GM19043 (cell line): Measurements from ENCODE around the gene EML5.

Experiments used
- ATAC-seq: cut with Tn5 transposase; IDR thresholded peaks from one replicate; pipeline ENCODE4 v1.9.1; 2021; ENCODE audit warnings: low read depth; ENCODE audit not compliant: unreplicated experiment

The EML5 gene

DNA sequence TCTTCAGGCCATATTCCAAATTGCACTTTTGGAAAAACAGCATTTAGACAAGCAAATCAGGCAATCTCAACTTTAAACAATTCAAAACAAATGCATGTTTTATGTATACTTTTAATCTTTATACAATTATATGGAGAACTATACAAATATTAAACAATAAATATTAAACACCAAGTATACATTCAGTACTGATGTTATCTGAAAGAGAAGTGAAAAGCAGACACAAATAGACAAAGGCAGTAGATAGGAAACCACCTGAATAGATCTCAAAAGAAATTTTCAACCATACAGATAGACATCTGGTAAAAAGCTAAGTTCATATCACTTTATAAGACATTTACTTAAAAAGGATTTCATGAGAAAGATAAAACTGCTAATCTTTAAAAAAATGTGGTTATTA, 164.7 kb downstream of the EML5 start:
- no peak for ATAC-seq

DNA sequence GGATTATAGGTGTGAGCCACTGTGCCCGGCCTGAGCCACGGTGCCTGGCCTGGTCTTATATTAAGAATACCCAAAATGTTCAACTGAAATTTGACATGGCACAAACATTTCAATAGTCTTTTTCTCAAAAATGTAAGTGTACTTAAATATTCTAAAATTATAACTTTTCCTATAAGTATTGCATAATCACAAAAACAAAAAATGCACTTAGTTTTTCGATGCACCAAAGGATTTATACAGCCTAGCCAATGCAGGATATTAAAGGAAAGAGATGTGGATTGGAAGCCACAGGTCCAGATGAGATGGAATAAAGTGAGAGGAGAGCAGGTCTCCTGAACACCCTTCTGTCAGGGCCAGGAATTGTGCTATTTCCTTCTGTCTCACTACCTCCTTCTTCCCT, 167.1 kb downstream of the EML5 start:
- ATAC-seq: no peak

DNA sequence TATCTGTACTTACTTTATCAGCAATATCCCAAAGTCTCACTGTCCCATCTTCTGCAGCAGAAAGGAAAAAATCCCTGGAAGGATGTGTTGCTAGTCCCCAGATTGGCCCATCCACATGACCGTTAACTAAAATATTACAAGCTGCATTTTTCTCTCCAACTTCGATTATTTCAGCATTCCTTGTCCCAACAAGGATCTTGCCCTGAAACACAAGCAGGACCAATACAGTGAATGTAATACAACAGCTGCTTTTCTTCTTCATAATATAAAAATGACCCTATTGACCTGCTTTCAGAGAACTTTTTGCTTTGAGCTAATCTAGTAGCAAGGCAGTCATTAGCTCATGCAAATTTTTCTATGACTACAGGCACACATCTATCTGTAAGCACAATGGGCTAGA, 171.7 kb downstream of the EML5 start:
- no peak for ATAC-seq

DNA sequence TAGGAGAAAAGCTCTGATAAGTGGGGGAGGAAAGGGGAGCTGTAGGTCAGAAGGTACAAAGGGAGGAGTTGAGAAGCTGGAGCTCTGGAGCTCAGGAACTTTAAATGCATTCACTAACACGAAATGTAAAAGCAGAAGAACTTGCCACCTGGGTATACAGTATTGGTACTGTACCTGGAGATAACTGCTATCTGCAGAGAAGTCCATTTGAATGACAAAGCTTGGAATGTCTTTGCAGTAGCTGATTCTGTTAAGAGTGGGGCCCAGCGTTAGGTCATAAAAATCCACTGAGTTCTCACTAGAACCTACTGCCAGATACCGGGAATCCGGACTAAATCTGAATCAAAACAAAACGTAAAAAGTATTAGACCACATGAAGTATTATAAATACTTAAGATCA, 174.3 kb downstream of the EML5 start:
- ATAC-seq: no peak

DNA sequence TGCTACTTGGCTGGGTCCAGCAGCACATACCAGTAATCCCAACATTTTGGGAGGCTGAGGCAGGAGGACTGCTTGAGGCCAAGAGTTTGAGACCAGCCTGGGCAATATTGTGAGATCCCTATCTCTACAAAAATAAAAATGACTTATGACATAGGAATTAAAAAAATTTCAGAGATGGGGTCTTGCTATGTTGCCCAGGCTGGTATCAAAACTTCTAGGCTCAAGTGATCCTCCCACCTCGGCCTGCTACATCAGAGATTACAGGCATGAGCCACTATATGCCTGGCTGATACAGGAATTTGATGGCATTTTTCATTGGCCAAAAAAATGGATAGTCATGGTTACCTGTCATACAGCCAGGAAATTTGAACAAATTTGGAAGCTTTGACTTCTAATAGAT, 175.3 kb downstream of the EML5 start:
- no peak for ATAC-seq

DNA sequence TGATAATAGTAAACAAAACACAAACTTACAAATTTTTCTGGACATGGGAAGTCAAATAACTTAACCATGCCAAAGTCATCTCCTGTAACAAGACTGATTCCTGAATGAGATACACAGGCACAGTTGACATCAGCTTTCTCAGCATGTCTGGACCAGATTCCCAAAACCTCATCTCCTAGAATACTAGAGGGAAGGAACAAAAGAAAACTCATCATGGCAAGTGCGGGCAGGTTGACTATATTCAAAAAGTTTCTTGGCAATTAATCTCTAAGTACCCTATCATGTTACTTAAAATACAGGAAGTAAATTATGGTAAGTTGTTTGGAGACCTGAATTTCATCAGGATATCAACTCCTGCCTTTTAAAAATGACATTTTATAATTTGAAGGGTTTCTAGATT, 176.1 kb downstream of the EML5 start:
- no peak for ATAC-seq

DNA sequence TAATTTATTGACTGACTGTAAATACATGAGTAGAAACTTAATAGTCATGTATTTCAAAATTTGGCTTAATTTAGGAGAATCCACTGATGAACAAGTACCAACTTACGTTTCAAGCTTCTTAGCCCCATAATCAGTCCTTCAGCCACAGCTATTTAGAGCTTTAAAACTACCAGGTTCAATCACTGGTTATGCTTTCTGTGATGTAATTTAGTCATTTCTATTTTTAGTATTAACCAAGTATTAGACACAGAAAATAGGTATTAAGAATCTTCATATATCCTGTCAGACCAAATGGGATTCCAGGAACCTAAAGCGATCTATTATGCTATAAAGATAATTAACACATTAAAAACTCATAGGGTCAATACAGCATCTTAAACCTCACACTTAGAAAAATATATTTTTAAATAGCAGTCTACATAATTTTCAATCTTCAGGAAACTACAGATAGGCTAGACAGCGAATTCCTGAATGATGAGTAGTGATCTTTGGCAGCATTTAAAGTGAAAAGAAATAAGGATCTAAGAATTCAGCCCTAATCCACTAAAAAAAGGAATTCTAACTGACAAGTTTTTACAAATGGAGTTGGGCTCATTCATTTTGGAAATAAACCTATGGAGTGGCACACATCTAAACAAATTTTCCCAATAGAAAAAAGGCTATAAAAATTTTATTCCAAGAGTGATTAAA, 178.4 kb downstream of the EML5 start:
- no peak for ATAC-seq

DNA sequence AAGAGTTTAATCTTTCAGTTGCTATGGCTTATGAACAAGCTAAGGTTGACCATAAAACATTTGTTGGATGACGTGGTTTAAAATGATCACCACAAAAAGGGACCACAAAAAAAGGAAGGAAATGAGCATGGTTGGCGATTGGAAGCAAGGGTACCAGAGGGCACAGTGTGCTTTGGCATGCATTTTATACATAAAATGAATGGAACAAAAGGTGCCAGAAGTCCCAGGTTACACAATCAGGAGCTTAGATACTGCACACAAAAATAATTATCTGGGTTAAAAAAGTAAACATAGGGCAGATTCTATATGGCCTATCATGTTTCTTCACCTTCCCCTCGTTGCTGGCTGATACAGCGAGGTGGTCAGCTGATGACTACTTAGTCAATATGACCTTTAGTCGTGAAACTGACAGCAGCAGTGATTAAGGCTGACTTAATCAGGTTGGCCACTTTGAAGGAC, 179.2 kb downstream of the EML5 start:
- no peak for ATAC-seq

DNA sequence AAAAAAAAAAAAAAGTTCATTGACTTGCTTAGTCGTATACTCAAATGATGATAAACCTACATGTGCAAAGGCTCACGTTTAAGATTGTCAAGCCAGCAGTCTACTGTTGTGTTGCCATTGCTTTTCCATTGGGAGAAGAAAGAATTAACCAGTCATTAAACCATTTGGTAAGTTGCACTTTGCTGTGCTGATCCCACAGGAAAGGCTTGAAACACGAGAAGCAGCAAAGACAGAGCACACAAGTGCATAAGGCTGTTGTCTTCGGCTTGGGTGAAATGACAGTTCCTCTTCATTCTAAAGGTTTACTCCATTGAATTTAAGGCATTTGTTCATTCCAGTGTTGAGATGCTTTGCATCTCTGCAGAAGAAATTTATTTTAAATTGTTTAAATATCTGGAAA, 179.8 kb downstream of the EML5 start:
- no peak for ATAC-seq

DNA sequence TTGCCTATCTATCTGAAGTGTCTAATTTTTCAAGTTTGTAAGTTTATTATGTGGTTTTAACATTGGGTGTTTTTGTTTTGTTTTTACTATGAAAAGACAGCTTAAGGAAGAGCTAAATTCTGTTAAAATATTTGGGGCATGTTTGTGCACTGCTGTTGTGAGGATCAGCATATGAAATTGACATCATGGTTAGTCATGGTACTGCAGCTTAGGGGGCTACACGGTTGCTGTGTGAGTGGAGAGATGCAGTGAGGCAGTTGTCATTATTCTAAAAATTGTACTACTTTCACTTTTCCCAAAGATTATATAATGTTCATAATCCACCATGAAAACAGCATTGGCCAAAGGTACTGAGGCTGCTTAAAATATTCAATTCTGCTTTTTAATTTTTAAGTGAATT, 180.9 kb downstream of the EML5 start:
- no peak for ATAC-seq

DNA sequence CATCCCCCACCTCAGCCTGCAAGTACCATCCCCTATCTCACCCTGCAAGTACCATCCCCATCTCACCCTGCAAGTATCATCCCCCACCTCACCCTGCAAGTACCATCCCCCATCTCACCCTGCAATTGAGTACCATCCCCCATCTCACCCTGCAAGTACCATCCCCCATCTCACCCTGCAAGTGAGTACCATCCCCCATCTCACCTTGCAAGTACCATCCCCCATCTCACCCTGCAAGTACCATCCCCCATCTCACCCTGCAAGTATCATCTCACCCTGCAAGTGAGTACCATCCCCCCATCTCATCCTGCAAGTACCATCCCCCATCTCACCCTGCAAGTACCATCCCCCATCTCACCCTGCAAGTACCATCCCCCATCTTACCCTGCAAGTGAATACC, 184.9 kb downstream of the EML5 start:
- no peak for ATAC-seq

DNA sequence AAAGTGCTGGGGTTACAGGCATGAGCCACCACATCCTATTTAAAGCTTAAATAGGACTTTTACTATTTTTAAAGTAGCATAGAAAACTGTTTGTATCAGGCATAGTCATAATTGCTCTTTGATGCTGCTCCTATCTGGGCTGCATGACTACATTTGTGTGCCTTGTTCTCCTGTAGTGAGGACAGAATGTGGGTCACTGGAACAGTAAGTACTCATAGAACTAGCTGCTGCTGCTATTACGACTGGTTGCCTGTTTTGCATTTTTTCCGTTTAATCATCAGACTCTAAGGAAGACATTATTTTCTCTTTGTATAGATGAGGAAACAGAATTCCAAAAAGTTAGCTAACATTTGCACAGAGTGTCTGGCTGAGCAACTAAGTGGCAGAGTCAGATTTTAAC, 187.2 kb downstream of the EML5 start:
- ATAC-seq: no peak

DNA sequence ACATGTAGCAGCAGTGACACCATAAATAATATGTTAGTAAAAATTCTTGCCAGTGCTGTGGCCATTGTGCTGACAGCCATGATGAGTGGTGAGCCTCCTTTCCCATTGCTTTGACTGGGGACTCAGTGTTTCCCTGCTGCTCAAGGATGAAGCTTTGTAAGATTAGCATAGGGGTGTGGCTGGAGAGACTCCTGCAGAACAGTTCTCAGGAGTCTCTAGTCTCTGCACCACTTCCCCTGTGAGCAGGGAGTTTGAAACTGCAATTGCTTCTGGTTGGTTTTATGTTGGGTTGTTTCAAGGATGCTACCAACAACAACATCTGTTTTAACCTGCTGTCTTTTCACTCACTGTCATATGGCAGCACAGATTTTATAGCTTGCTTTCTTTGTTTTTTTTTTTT, 188.5 kb downstream of the EML5 start:
- no peak for ATAC-seq

DNA sequence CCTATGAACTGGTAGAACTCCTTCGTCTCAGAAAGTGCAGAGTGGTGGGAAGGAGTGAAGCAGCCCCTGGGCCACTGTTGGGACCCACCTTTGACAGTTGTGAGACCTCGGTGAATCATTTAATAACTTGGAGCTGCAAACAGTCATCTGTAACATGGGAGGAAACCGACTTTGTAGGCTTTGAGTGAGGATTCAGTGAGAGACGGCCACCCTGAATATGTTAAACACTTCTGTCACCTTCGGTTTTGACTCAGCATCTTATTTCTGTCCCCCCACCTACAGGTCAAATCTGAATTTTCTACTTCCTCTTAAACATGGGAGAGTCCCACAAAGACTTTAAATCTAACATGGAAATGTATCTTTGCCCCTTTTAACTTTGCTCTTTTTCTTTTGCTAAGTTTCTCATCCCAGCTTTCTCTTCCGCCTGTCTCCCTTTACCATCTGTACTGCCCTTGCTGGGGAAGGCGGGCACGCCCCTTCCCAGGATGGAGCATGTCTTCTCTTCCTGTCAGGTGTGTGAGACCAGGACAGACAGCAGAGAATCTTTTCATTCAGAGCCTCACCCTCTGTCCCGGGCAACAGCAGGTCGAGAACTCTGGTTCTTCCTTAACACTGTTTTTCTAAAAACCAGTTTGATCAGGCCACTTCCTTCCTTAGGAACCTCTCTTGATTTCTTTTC, 192.9 kb downstream of the EML5 start:
- ATAC-seq: peak; percentile 91

DNA sequence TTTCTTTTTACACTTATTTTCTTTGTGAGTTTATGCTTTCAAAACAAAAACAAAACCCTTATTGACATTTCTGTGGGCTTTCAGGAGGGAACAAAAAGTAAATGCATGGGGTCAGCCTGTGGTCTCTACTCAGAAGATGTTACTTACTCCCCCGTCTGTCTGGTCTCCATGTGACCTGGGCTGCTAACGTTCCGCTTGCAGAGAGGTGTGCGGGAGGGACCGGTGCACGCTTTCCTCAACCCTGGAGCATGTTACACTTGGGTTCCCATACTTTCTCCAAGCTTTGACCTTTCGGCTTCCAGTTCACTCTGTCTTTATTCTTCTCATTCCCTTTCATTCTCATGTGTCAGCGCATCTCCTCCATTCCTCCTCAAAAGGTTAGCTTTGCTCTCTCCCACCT, 193.4 kb downstream of the EML5 start:
- peak; percentile 29 for ATAC-seq

DNA sequence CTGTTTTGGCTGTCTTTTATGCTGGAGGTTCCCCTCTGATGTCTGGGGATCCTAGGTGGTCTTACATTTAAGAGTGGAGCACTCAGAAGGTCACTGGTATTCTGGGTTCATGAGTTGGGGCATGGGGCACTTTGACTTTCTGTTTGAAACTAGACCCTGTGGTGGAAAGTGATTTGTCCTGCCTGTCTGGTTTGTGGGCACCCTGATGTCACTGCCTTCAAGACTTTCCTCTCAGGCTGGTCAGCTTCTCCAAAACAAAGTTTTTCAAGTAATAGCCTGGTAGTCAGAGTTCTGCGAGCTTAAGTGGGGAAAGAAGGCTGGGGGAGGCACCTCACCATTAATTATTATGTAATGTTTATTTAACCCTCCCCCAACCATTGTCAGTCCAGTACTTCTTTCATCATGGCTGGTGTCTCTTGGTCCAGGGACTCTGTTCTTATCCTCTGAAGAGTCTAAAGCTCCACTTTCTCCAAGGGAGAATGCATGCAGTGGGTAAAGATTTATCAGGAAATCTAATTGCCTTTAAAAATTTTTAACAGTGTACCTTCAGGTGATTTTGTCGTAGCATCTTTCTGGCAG, 194.6 kb downstream of the EML5 start:
- ATAC-seq: no peak

DNA sequence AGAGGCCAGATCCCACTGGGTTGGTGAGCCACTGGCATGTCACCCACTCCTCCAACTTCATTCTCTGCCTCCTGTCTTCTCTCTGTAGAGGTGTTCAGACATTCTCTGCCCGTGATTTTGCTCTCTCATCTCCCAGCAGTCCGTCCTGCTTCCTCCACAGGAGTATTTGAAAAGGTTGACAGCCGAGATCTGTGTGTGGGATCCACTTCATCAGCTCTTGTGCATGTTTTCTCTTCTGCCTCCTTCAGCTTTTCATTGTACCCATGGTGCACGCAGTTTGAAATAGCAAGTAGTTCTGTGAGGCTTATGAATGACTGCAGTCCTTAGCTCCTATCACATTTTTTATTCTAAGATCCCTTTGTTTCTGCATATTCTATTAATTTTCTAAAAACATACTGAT, 195.2 kb downstream of the EML5 start:
- ATAC-seq: no peak

DNA sequence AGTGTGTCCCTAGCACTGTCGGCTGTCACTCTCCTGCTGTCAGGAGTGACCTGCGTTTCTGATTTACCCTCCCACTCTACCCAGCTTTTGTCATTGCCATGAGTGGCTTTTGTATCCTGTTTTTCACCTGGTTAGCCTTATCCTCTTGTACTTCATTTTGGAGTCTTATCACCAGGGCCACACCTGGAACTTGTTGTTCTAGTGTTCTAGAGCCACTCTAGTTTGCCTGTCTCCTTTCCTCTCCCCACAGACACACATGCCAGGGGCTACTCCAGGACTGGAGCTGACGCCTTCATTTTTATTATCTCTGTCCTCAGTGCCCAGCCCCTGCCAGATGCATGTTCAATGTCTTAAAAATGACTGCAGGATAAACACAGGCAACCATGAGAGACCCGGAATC, 195.7 kb downstream of the EML5 start:
- no peak for ATAC-seq

DNA sequence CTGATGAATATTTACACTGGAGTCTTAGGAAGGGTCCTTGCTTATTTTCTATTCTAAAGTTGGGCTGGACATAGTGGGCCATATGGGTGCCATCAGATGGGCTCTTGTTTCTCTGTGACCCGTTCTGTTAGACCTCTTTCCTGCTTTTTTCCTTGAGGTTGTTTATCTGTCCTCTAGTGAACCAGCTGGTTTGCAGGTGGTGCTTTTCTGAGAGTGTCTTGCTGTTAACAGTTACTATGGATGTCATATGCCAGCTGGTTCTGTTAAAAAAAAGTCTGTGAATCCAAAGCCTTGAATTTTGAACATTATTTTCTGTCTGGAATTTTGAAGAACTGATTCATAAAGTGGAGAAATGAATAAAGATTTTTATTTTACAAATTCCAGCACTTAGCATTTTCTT, 200.7 kb downstream of the EML5 start:
- ATAC-seq: no peak

DNA sequence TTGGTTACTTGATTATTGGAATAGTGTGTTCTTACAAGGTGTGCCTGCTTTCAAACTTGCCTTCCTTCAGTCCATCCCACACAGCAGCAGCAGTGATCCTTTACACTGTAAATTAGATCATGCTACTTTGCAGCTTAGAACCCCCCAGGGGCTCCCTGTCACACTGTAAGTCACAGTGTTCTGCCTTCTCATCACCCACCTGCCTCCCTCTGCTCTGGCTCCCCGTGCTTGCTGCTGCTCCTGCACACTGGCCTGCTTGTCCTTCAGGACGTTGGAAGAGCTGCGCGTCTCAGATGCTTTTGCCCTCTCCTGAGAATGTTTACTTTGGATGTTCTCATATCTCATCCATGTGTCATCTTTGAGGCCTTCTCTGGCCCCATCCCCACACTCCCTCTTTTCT, 202.6 kb downstream of the EML5 start:
- no peak for ATAC-seq

DNA sequence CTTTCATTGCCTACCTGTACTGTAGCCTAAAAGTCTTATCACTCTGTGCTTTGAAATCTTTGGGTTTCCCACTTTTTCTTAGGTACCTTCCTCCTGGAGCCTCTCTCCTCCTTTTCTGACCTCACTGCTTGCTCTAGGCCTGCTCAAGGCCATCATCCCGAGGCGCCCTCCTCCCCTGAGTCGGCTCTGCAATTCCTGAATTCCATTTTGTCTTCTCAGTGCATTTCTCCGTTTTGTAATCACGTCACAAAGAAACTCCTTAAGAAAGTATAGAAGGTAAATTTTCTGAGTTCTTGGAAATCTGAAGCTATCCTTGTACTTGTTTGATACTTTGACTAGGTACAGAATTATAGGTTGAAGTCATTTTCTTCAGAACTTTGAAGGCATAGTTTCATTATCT, 204.7 kb downstream of the EML5 start:
- no peak for ATAC-seq

DNA sequence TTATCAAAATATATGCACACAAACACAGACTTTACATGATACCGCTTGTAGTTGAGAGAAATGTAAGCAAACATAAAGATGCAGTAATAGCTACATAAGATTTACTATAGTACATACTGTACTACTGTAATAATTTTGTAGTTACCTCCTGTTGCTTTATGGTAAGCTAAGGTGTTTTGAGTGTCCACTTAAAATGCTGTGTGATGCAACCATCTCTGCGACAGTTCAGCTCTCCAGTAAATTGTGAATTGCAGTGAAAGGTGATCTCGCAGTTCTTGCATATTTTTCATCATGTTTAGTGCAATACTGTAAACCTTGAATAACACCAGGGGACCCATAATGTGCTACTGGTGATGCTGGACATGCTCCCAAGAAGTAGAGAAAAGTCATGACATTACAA, 208.3 kb downstream of the EML5 start:
- no peak for ATAC-seq
